Erythroblast (primary cell): ENCODE data around the gene CDK14.

Source experiments
- GATA1 ChIP-seq: IDR thresholded peaks from 2 replicates; pipeline ENCODE4 v1.6.1; 2011; ENCODE audit warnings: low read depth, mild to moderate bottlenecking, control low read depth, low read length, moderate library complexity
- POLR2A ChIP-seq: IDR thresholded peaks from 2 replicates; pipeline ENCODE4 v1.6.1; 2011; ENCODE audit warnings: mild to moderate bottlenecking, low read length

GRCh38 chr7:90869335-90869734 is 273.2 kb downstream of the CDK14 start:
- TF ChIP-seq POLR2A: no peak
- TF ChIP-seq GATA1: no peak
